Panc1 (cell line): Measurements from ENCODE around the gene ZFP36L1.

Source experiments
- POLR2AphosphoS5 ChIP-seq: IDR thresholded peaks from 2 replicates; pipeline ENCODE4 v1.6.1; 2012; ENCODE audit warnings: mild to moderate bottlenecking, low read depth, low read length, moderate library complexity
- SIN3A ChIP-seq: IDR thresholded peaks from 2 replicates; pipeline ENCODE4 v1.6.1; 2012; ENCODE audit warnings: low read depth, mild to moderate bottlenecking, low read length, moderate library complexity, borderline replicate concordance; ENCODE audit not compliant: insufficient read depth
- TF ChIP-seq, protein P1 (sequence below): fragments of 450-650 bp; IDR thresholded peaks from 2 replicates; pipeline ENCODE4 v1.5.1; 2017; ENCODE audit warnings: mild to moderate bottlenecking
- TF ChIP-seq, protein P2 (sequence below), 2 experiments: IDR thresholded peaks; 2 replicates each; pipeline ENCODE4 v1.6.1; 2011 to 2012; ENCODE audit warnings: low read depth in 2 of 2, control low read depth in 1 of 2, low read length in 1 of 2, mild to moderate bottlenecking in 1 of 2, moderate library complexity in 1 of 2; ENCODE audit not compliant: insufficient read depth in 1 of 2

DNA sequence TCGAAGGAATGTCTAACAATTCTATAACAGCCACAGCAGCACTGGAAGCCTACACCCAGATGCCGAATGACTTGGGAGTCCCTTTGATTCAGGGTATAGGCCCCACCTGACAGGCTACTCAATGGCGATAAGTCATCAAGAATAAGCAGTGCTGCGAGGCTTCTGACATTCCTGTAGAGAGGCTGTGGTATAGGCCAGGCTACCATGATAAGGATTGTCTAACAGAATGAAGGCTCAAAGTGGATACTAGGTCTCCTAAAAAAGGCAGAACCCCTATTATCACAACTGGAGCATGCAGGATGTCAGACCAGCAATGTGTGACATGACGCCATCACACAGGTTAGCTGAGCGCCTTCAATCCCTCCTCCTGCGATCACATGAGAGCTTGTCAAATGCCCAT, 53.2 kb downstream of the ZFP36L1 start:
- TF ChIP-seq, protein P1, sequence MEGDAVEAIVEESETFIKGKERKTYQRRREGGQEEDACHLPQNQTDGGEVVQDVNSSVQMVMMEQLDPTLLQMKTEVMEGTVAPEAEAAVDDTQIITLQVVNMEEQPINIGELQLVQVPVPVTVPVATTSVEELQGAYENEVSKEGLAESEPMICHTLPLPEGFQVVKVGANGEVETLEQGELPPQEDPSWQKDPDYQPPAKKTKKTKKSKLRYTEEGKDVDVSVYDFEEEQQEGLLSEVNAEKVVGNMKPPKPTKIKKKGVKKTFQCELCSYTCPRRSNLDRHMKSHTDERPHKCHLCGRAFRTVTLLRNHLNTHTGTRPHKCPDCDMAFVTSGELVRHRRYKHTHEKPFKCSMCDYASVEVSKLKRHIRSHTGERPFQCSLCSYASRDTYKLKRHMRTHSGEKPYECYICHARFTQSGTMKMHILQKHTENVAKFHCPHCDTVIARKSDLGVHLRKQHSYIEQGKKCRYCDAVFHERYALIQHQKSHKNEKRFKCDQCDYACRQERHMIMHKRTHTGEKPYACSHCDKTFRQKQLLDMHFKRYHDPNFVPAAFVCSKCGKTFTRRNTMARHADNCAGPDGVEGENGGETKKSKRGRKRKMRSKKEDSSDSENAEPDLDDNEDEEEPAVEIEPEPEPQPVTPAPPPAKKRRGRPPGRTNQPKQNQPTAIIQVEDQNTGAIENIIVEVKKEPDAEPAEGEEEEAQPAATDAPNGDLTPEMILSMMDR = no peak
- TF ChIP-seq, protein P2, sequence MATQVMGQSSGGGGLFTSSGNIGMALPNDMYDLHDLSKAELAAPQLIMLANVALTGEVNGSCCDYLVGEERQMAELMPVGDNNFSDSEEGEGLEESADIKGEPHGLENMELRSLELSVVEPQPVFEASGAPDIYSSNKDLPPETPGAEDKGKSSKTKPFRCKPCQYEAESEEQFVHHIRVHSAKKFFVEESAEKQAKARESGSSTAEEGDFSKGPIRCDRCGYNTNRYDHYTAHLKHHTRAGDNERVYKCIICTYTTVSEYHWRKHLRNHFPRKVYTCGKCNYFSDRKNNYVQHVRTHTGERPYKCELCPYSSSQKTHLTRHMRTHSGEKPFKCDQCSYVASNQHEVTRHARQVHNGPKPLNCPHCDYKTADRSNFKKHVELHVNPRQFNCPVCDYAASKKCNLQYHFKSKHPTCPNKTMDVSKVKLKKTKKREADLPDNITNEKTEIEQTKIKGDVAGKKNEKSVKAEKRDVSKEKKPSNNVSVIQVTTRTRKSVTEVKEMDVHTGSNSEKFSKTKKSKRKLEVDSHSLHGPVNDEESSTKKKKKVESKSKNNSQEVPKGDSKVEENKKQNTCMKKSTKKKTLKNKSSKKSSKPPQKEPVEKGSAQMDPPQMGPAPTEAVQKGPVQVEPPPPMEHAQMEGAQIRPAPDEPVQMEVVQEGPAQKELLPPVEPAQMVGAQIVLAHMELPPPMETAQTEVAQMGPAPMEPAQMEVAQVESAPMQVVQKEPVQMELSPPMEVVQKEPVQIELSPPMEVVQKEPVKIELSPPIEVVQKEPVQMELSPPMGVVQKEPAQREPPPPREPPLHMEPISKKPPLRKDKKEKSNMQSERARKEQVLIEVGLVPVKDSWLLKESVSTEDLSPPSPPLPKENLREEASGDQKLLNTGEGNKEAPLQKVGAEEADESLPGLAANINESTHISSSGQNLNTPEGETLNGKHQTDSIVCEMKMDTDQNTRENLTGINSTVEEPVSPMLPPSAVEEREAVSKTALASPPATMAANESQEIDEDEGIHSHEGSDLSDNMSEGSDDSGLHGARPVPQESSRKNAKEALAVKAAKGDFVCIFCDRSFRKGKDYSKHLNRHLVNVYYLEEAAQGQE (IDR thresholded peaks at IDR 0.05; ENCODE audit: insufficient read depth in 1 of 2, low read depth in 2 of 2, low read length in 1 of 2) = no peak
- TF ChIP-seq POLR2AphosphoS5 (no peak), SIN3A (no peak)
